H1 (cell line): ENCODE measurements around the gene SCARB1. TPM values are rescaled to one million over a fixed set of nuclear protein-coding genes. Genes with fewer than 3 reads are reported as not detected.

Experiments
- CTBP2 ChIP-seq: IDR thresholded peaks from 2 replicates; pipeline ENCODE4 v1.7.0; 2011; ENCODE audit warnings: borderline replicate concordance, mild to moderate bottlenecking, moderate library complexity, mixed read lengths, low read length; ENCODE audit not compliant: insufficient read depth, insufficient read length
- RNF2 ChIP-seq: fragments of 200-900, 300-1000 bp; sonication (generic); IDR thresholded peaks from 2 replicates; pipeline ENCODE4 v1.7.1; 2016; ENCODE audit warnings: borderline replicate concordance, low read depth, mild to moderate bottlenecking, antibody characterized with exemption, low read length; ENCODE audit not compliant: poor library complexity, severe bottlenecking; ENCODE audit errors: missing control alignments
- TBP ChIP-seq: IDR thresholded peaks from 2 replicates; pipeline ENCODE4 v1.6.1; 2011; ENCODE audit warnings: low read depth, low read length, improper control_type of control experiment
- polyA plus RNA-seq, 7 experiments: library from polyadenylated mRNA; depleted of rRNA in 3 of 7; stranded (reverse) in 5 of 7; unstranded in 2 of 7; fragments of >200 nt in 5 of 7; fragments of 200-250 nt in 2 of 7; gene quantifications; 1 replicate in 5 of 7; 2 replicates in 1 of 7; 4 replicates in 1 of 7; pipeline versions ENCODE4 v1.2.1 to v1.2.3, GENCODE V29; 2011 to 2013; ENCODE audit warnings: missing spikeins in 2 of 7, mixed read lengths in 2 of 7
- total RNA-seq: library from RNA; stranded (reverse); fragmentation: NEBNext Ultra II Directional; extraction: Animal tissue kit (Norgen Biotek cat#: 25700); gene quantifications from 2 replicates; pipeline ENCODE4 v1.2.1, GENCODE V29; 2021
- TF ChIP-seq, protein P1 (sequence below): fragments of 300-600 bp; sonication (generic); IDR thresholded peaks from 2 replicates; pipeline ENCODE4 v1.7.1; 2012; ENCODE audit warnings: low read length, moderate library complexity, mild to moderate bottlenecking, inconsistent platforms; ENCODE audit not compliant: insufficient replicate concordance

SCARB1 gene
- total and polyA plus RNA-seq, 2 of the 8 experiments (the other 6 are each of a cell fraction or from before 2014, with no cell fraction given) = 45.3 to 57.1 TPM

DNA sequence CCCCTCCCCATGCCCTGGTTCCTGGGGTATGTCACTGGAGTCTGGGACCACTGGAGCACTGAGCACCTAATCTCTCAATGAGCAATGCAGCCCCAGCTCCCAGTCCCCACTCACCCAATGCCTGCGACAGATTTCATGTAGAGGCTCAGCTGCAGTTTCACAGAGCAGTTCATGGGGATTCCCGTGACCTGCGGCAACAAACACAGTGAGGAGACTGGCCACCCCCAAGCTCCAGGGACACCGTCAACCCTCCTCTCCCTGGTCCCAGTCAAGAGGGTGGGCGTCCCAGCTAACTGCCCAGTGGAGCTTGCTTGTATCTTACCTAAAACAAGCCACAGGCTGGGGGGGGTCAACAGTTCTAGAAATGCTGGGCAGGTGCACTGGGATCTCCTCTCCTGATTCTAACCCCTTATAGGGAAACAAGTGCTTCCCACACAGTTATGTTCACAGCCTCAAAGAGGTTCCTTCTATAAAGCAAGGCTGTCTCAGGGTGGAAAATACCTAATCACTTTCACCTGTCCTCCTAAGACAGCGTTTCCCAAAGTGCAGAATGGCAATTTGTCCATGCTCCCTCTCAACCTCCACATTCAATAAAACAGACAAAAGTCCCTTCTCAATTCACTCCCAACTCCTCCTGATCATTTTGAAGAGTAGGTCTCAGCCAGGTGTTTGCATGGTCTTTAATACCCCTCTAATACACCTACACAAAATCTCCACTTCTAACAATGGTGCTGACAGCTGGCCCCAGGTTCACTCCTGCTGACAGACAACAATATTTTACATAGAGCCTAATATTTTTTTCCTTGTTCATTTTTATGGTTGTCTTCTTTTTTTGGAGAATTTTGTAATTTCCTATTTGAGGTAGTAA lies 68.3 kb downstream of the SCARB1 start (continued):
- TF ChIP-seq, protein P1, sequence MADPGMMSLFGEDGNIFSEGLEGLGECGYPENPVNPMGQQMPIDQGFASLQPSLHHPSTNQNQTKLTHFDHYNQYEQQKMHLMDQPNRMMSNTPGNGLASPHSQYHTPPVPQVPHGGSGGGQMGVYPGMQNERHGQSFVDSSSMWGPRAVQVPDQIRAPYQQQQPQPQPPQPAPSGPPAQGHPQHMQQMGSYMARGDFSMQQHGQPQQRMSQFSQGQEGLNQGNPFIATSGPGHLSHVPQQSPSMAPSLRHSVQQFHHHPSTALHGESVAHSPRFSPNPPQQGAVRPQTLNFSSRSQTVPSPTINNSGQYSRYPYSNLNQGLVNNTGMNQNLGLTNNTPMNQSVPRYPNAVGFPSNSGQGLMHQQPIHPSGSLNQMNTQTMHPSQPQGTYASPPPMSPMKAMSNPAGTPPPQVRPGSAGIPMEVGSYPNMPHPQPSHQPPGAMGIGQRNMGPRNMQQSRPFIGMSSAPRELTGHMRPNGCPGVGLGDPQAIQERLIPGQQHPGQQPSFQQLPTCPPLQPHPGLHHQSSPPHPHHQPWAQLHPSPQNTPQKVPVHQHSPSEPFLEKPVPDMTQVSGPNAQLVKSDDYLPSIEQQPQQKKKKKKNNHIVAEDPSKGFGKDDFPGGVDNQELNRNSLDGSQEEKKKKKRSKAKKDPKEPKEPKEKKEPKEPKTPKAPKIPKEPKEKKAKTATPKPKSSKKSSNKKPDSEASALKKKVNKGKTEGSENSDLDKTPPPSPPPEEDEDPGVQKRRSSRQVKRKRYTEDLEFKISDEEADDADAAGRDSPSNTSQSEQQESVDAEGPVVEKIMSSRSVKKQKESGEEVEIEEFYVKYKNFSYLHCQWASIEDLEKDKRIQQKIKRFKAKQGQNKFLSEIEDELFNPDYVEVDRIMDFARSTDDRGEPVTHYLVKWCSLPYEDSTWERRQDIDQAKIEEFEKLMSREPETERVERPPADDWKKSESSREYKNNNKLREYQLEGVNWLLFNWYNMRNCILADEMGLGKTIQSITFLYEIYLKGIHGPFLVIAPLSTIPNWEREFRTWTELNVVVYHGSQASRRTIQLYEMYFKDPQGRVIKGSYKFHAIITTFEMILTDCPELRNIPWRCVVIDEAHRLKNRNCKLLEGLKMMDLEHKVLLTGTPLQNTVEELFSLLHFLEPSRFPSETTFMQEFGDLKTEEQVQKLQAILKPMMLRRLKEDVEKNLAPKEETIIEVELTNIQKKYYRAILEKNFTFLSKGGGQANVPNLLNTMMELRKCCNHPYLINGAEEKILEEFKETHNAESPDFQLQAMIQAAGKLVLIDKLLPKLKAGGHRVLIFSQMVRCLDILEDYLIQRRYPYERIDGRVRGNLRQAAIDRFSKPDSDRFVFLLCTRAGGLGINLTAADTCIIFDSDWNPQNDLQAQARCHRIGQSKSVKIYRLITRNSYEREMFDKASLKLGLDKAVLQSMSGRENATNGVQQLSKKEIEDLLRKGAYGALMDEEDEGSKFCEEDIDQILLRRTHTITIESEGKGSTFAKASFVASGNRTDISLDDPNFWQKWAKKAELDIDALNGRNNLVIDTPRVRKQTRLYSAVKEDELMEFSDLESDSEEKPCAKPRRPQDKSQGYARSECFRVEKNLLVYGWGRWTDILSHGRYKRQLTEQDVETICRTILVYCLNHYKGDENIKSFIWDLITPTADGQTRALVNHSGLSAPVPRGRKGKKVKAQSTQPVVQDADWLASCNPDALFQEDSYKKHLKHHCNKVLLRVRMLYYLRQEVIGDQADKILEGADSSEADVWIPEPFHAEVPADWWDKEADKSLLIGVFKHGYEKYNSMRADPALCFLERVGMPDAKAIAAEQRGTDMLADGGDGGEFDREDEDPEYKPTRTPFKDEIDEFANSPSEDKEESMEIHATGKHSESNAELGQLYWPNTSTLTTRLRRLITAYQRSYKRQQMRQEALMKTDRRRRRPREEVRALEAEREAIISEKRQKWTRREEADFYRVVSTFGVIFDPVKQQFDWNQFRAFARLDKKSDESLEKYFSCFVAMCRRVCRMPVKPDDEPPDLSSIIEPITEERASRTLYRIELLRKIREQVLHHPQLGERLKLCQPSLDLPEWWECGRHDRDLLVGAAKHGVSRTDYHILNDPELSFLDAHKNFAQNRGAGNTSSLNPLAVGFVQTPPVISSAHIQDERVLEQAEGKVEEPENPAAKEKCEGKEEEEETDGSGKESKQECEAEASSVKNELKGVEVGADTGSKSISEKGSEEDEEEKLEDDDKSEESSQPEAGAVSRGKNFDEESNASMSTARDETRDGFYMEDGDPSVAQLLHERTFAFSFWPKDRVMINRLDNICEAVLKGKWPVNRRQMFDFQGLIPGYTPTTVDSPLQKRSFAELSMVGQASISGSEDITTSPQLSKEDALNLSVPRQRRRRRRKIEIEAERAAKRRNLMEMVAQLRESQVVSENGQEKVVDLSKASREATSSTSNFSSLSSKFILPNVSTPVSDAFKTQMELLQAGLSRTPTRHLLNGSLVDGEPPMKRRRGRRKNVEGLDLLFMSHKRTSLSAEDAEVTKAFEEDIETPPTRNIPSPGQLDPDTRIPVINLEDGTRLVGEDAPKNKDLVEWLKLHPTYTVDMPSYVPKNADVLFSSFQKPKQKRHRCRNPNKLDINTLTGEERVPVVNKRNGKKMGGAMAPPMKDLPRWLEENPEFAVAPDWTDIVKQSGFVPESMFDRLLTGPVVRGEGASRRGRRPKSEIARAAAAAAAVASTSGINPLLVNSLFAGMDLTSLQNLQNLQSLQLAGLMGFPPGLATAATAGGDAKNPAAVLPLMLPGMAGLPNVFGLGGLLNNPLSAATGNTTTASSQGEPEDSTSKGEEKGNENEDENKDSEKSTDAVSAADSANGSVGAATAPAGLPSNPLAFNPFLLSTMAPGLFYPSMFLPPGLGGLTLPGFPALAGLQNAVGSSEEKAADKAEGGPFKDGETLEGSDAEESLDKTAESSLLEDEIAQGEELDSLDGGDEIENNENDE = no peak
- TF ChIP-seq TBP = no peak
- TF ChIP-seq CTBP2 = no peak
- TF ChIP-seq RNF2 = no peak
